Activated CD8-positive, alpha-beta memory T cell treated with anti-CD3 and anti-CD28 coated beads for 36 hours (primary cell): ENCODE measurements around the gene HGFAC. TPM values are rescaled to one million over a fixed set of nuclear protein-coding genes. Genes with fewer than 3 reads are reported as not detected.

Experiments
- CTCF ChIA-PET: fragments of 350-600 bp; sonication (Branson Sonifier 250); formaldehyde crosslinking; loops from one replicate; lab custom pipeline; 2021; ENCODE audit warnings: antibody characterized with exemption; lab: Charles Lee
- POLR2A ChIA-PET: fragments of 350-600 bp; sonication (Branson Sonifier 250); formaldehyde crosslinking; loops from one replicate; lab custom pipeline; 2021; ENCODE audit warnings: antibody characterized with exemption; lab: Charles Lee
- total RNA-seq, 2 experiments: library from RNA; stranded (reverse); gene quantifications; one replicate each; pipeline ENCODE4 v1.2.3, GENCODE V29; 2021

HGFAC gene
- total RNA-seq, 2 experiments from 2014 or later: not detected

DNA sequence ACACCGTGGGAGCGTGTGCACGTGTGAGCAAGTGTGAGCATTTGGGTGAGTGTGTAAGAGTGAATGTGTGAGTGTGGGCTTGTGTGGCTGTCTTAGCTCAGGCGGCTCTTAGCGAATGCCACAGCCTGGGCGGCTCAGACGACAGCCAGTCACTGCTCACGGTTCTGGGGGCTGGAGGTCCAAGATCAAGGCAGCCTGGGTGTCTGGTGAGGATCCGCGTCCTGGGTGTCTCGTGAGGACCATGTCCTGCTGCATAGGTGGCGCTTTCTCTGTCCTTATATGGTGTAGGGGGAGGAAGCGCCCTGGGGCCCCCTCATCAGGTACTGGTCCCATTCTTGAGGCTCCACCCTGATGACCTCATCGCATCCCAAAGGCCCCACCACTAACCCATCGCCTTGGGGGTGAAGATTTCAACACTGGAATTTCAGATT, 25.8 kb downstream of the HGFAC start:
- ChIA-PET CTCF (no interaction called here), POLR2A (no interaction called here)

DNA sequence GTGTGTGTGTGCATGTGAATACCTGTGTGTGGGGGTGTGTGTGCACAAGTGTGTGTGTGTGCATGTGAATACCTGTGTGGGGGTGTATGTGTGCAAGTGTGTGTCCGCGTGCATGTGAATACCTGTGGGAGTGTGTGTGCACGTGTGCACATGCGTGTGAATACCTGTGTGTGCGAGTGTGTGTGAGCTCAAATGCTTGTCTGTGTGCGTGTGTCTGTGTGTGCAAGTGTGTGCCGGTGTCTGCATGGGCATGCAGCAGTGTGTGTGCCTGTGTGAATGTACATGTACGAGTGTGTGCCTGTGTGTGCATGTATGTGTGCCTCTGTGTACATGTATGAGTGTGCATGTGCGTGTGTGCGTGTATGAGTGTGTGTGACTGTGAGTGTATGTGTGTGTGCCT, 26.4 kb downstream of the HGFAC start:
- CTCF ChIA-PET: no interaction called here
- POLR2A ChIA-PET: no interaction called here

DNA sequence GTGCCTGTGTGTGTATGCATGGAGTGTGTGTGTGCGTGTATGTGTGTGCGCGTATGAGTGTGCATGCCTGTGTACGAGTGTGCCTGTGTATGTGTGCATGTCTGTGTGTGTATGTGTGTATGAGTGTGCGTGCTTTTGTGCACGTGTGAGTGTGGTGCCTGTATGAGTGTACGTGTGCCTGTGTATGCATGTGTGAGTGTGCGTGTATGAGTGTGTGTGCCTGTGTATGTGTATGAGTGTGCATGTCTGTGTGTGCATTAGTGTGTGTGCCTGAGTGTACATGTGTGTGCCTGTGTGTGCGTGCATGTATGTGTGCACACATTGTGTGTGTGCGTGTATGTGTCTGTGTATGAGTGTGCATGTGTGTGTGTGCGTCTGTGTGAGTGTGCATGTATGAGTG, 27.0 kb downstream of the HGFAC start:
- CTCF ChIA-PET: no interaction called here
- POLR2A ChIA-PET: no interaction called here

- POLR2A ChIA-PET: no interaction called here
- CTCF ChIA-PET: interaction anchor here (1.3 kb wide), 1 partner anchor 11 kb away, joined by 3 read pairs; no protein-coding TSS in a partner anchor
Observed at GRCh38 chr4:3469386-3470243, 27.8 kb downstream of the HGFAC start.

DNA sequence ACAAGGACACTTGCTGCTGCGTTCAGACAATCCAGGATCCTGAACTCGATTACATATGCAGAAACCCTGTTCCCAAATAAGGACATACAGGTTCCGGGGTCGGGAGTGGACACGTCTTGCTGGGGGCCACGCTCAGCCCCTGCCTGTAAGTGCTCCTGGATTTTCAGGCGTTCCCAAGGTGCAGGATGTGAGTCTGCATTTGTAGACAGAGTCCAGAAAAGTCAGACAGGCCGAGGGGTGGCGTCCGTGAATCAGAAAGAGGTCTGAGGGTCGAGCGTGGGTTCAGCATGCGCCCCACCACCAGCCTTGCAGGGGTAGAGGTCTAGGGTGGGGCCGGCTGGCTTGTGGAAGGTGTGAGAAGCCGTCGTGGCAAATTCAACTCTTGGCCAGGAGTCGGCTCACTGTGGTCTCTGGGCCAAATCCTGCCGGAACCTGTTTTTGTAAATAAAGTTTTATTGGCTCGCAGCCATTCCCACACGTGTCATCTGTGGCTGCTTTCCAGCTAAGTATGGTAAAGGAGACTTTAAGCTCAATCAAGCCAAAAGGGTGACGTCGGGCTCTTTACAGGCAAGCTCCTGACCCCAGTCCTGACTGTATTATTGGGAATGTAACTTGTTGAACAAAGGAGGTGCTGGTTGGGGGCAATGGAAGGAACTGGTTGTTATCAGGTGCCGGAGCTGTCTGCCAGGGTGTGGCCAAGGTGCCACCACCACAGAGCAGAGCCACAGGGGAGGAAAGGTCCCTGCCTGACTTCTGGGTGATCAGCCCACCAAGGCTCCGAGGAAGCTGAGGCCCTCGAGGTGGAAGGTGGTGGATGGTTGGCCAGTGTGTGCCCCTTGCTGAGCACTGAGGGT, 28.7 kb downstream of the HGFAC start:
- ChIA-PET POLR2A (no interaction called here), CTCF (interaction anchor here (1.3 kb wide), 1 partner anchor 10 kb away, joined by 3 read pairs; no protein-coding TSS in a partner anchor)

- ChIA-PET CTCF (interaction anchor here (1.3 kb wide), 2 partner anchors 9 kb away, joined by 3 to 5 read pairs; no protein-coding TSS in a partner anchor), POLR2A (no interaction called here)
Observed at GRCh38 chr4:3471098-3471760, 29.5 kb downstream of the HGFAC start.

DNA sequence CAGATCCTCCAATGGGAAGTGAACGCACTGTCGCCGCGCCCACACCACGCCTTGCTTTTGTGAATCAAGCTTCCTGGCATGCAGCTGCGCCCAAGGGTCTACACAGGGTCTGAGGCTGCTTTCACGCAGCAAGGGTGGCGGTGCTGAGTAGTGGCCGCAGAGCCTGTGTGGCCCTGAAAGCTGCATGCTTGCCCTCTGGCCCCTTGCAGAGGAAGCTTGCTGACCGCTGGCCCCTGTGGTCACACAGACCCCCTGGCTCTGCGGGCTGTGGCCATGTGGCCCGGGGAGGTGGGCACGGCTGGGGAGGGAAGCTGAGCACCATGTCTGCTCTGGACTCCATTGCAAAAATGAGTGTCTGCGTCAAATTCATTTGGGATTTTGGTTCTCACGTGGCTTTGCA, 30.1 kb downstream of the HGFAC start:
- POLR2A ChIA-PET: no interaction called here
- CTCF ChIA-PET: interaction anchor here (1.3 kb wide), 1 partner anchor 9 kb away, joined by 5 read pairs; no protein-coding TSS in a partner anchor

DNA sequence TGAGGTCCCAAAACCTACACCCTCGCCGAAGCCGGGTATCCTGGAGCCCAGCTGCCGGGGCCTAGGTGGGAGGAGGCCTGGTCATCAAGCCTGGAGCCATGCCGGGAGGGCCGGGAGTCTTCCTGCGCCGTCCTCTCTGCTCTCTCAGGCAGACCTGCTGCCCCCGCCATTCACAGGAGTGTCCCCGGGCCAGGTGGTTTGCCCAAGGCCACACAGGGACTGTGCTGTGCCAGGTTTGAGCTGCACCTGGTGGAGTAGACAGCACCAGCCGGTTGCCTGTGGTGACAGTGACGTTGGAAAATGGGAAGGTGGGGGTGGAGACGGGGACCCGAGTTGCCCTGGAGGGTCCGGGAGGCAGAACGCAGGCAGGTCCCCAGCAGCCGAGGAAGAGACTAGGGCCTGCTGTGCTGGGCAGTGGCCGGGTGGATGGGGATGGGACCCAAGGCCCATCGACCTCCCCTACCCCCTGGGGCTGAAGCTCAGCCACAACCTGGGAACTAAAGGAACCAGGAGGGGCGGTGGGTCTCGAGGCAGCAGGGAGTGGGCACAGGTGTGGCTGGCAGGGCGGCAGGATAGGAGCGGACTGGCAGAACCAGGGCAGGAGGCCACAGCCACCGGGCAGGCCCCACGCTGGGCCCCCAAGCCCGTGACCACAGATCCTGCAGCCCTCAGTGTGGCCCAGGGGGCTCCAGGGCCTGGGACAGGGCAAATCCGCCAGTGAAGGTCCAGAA, 30.8 kb downstream of the HGFAC start:
- ChIA-PET CTCF (interaction anchor here (1.3 kb wide), 1 partner anchor 8 kb away, joined by 5 read pairs; no protein-coding TSS in a partner anchor), POLR2A (no interaction called here)

DNA sequence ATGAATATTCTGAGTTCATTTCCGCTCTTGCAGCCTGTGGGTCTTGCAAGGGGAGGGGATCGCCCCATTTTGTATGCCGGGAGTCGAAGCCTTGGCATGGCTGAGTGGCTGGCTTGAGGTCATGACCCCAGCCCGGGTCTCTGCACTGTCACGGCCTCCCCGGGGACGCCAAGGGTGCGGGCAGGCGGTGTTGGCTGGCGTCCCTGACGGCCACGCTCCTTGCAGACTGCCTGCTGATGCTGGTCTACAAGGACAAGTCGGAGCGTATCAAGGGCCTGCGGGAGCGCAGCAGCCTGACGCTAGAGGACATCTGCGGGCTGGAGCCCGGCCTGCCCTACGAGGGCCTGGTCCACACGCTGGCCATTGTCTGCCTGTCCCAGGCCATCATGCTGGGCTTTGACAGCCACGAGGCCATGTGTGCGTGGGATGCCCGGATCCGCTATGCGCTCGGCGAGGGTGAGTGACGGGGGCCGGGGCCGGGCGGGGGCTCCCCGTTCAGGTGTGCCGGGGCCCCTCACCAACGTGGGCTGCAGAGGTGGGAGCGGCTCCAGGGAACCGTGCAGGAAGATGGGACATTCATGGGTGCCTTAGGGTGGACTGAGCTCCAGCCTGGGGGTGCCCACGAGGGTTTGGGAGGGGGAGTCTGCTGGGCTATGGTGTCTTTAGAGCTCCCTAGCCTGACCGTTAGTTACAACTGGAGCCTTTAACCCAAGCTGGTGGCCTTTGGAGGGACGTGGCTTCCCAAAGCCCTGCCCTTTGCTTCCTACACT, 31.6 kb downstream of the HGFAC start:
- POLR2A ChIA-PET: no interaction called here
- CTCF ChIA-PET: interaction anchor here (1.1 kb wide), 1 partner anchor 13 kb away, joined by 3 read pairs; no protein-coding TSS in a partner anchor

DNA sequence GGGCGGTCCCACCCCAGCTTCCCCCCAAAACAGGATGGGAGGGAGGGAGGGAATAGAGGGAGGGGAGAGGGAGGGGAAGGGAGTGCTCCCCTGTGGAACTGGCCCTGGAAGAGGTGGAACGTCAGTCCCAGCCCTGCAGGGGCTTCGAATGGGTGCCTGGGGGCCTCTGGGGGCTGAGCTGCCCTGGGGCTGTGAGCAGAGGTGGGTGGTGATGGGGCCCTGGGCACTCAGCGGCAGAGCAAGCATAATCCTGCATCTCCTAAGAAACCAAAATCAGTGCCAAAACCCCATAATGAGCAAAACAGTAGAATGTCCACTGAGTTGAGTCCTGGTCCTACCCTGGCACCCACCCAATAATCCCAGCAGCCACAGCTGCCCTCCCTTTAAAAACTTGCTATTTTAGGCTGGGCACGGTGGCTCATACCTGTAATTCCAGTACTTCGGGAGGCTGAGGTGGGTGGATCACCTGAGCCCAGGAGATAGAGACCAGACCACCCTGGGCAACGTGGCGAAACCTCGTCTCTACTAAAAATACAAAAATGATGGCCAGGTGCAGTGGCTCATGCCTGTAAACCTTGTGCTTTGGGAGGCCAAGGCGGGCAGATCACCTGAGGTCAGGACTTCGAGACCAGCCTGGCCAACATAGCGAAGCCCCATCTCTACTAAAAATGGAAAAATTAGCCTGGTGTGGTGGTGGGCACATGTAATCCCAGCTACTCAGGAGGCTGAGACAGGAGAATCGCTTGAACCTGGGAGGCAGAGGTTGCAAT, 32.4 kb downstream of the HGFAC start:
- POLR2A ChIA-PET: no interaction called here

DNA sequence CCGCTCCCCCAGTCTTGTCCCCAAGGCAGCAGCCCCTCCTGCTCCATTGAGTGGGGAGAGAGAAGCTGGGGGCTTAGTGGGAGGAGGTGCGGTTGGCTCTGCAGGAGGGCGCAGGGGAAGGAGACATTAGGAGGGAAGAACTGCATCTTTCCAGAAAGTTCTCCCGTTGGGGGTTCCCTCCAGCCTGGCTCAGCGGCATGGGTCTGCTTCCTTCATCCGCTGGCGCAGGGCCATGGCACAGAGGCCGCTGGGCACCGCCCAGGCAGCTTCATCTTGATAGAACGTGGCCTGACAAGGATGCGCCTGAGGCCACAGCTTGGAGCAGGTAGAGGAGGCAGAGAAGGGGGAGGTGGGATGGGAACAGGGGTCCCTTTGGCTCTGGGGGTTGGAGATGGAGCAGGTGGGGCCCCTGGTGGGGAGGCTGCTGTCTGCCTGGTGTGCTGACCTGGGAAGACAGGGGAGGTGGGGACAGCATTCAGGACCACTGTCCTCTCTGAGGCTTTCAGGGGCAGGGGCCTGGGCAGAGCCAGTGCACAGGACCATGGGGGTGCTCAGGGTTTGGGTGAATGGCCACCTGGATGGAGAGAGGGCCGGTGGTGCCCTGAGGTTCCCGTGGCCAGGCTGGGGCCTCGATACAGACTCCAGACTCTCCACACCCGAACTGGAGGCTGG, 33.4 kb downstream of the HGFAC start:
- CTCF ChIA-PET: no interaction called here
- POLR2A ChIA-PET: no interaction called here

More for the DNA sequence above, 32.4 kb downstream of the HGFAC start:
- CTCF ChIA-PET: interaction anchor here (1.1 kb wide), 1 partner anchor 12 kb away, joined by 3 read pairs; no protein-coding TSS in a partner anchor

- CTCF ChIA-PET: no interaction called here
- POLR2A ChIA-PET: no interaction called here
Observed at GRCh38 chr4:3475713-3476260, 34.0 kb downstream of the HGFAC start.

DNA sequence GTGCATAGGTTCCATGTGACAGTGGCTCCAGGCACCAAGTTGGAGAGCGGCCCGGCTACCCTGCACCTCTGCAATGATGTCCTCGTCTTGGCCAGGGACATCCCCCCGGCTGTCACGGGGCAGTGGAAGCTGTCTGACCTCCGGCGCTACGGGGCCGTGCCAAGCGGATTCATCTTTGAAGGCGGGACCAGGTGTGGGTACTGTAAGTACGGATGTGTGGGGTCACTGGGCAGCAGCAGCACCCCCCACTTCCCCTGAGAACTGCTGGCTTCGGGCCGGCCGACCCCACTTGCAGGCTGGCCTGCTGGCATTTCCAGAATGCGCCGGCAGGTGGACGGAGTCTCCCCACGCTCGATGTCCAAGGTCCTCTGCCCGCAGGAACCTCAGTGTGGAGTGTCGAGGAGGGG, 34.6 kb downstream of the HGFAC start:
- CTCF ChIA-PET: no interaction called here
- POLR2A ChIA-PET: no interaction called here

GRCh38 chr4:3476936-3477749, 35.4 kb downstream of the HGFAC start:
- CTCF ChIA-PET: no interaction called here
- POLR2A ChIA-PET: no interaction called here

GRCh38 chr4:3477750-3478430, 36.1 kb downstream of the HGFAC start:
- ChIA-PET POLR2A (no interaction called here), CTCF (no interaction called here)
